Activated T-helper 2 cell treated with anti-CD3 and anti-CD28 coated beads, Interferon-gamma antibody, Interleukin-2, Interleukin-4, amounts not matched to agents 10 μg/mL and 5 μg/mL and 100 μg/mL, durations not matched to agents 14 hours and 24 hours and 36 hours (primary cell): Measurements from ENCODE around the gene PPOX. TPM values are rescaled to one million over a fixed set of nuclear protein-coding genes. Genes with fewer than 3 reads are reported as not detected.

ENCODE experiments used
- DNase-seq: peaks from one replicate; pipeline ENCODE4 v3.0.0; 2021; ENCODE audit warnings: low spot score
- H3K27ac Mint-ChIP-seq: one replicate; pipeline ENCODE4 v1.8.0; 2021; ENCODE audit warnings: mixed read lengths
- H3K27me3 Mint-ChIP-seq: one replicate; pipeline ENCODE4 v1.8.0; 2021; ENCODE audit warnings: low read depth, mixed read lengths
- H3K36me3 Mint-ChIP-seq: one replicate; pipeline ENCODE4 v1.8.0; 2021; ENCODE audit warnings: low read depth, mixed read lengths
- H3K4me1 Mint-ChIP-seq: one replicate; pipeline ENCODE4 v1.8.0; 2021; ENCODE audit warnings: low read depth, mixed read lengths
- H3K4me3 Mint-ChIP-seq: one replicate; pipeline ENCODE4 v1.8.0; 2021; ENCODE audit warnings: low read depth, mild to moderate bottlenecking, moderate library complexity, mixed read lengths
- H3K9me3 Mint-ChIP-seq: one replicate; pipeline ENCODE4 v1.8.0; 2021; ENCODE audit warnings: mixed read lengths
- intact Hi-C: fragments of 100-400 bp; cut with micrococcal nuclease; formaldehyde crosslinking; loops from one replicate; pipeline ENCODE4 v1.15.1; 2023
- total RNA-seq: library from RNA; stranded (reverse); gene quantifications from 2 replicates; pipeline ENCODE4 v1.2.3, GENCODE V29; 2022

PPOX gene
- total RNA-seq, 1 donor from 2014 or later: 36.5 TPM

GRCh38 chr1:161159087-161159912 lies 6.9 kb upstream of the PPOX start, which contains the start of gene USP21:
Gene USP21, plus strand, starts transcription at chr1:161159500. Its CDS starts 1,141 bp downstream, at chr1:161160641.
- H3K27ac Mint-ChIP-seq: peak within 1 kb of the TSS; percentile 92
- H3K9me3 Mint-ChIP-seq: no peaks in the 10 kb centered on the region
- intact Hi-C loops: loop anchor here (5.0 kb wide), 1 partner anchor 92 kb away; the partner anchor contains the start of gene ARHGAP30
- DNase-seq: peak; percentile 89
- no peaks in the 10 kb centered on the region for H3K27me3 Mint-ChIP-seq
- peak within 1 kb of the TSS; percentile 86 for H3K4me3 Mint-ChIP-seq
- peaks cover 74% of the 10 kb centered on the region for H3K36me3 Mint-ChIP-seq
- peaks cover 43% of the 10 kb centered on the region for H3K4me1 Mint-ChIP-seq

GRCh38 chr1:161159913-161160243 lies 6.3 kb upstream of the PPOX start:
- Mint-ChIP-seq H3K4me3 (peak overlapping the region; percentile 86), H3K4me1 (peaks cover 44% of the 10 kb centered on the region), H3K27me3 (no peaks in the 10 kb centered on the region), H3K27ac (peak overlapping the region; percentile 92), H3K36me3 (peaks cover 79% of the 10 kb centered on the region), H3K9me3 (no peaks in the 10 kb centered on the region)
- intact Hi-C loops: loop anchor here (5.0 kb wide), 1 partner anchor 93 kb away; the partner anchor contains the start of gene ARHGAP30
- DNase-seq: no peak

GRCh38 chr1:161160671-161161145 lies 5.5 kb upstream of the PPOX start:
- Mint-ChIP-seq H3K4me3 (peak overlapping the region; percentile 86), H3K27me3 (no peaks in the 10 kb centered on the region), H3K4me1 (peaks cover 43% of the 10 kb centered on the region), H3K9me3 (no peaks in the 10 kb centered on the region), H3K27ac (peak overlapping the region; percentile 46), H3K36me3 (peaks cover 73% of the 10 kb centered on the region)
- no peak for DNase-seq
- intact Hi-C loops: no loop called here

- peaks cover 71% of the 10 kb centered on the region for H3K36me3 Mint-ChIP-seq
- peak overlapping the region; percentile 11 for H3K4me3 Mint-ChIP-seq
- no peak for DNase-seq
- peaks cover 43% of the 10 kb centered on the region for H3K4me1 Mint-ChIP-seq
- peak overlapping the region; percentile 46 for H3K27ac Mint-ChIP-seq
- no peaks in the 10 kb centered on the region for H3K9me3 Mint-ChIP-seq
- H3K27me3 Mint-ChIP-seq: no peaks in the 10 kb centered on the region
- intact Hi-C loops: no loop called here
Observed at GRCh38 chr1:161161652-161162051, 4.6 kb upstream of the PPOX start.

GRCh38 chr1:161162052-161162451 lies 4.2 kb upstream of the PPOX start:
- H3K36me3 Mint-ChIP-seq: peaks cover 67% of the 10 kb centered on the region
- H3K9me3 Mint-ChIP-seq: no peaks in the 10 kb centered on the region
- peaks cover 47% of the 10 kb centered on the region for H3K4me1 Mint-ChIP-seq
- H3K27me3 Mint-ChIP-seq: no peaks in the 10 kb centered on the region
- intact Hi-C loops: no loop called here
- H3K27ac Mint-ChIP-seq: no peak overlapping the region
- H3K4me3 Mint-ChIP-seq: peak overlapping the region; percentile 11
- no peak for DNase-seq

- no peaks in the 10 kb centered on the region for H3K9me3 Mint-ChIP-seq
- intact Hi-C loops: no loop called here
- H3K27ac Mint-ChIP-seq: peak overlapping the region; percentile 3
- peaks cover 60% of the 10 kb centered on the region for H3K36me3 Mint-ChIP-seq
- peaks cover 51% of the 10 kb centered on the region for H3K4me1 Mint-ChIP-seq
- H3K4me3 Mint-ChIP-seq: no peak overlapping the region
- no peaks in the 10 kb centered on the region for H3K27me3 Mint-ChIP-seq
- DNase-seq: no peak
Observed at GRCh38 chr1:161162806-161163205, 3.4 kb upstream of the PPOX start.

- H3K9me3 Mint-ChIP-seq: no peaks in the 10 kb centered on the region
- no peak for DNase-seq
- H3K36me3 Mint-ChIP-seq: peaks cover 61% of the 10 kb centered on the region
- H3K4me1 Mint-ChIP-seq: peaks cover 48% of the 10 kb centered on the region
- intact Hi-C loops: no loop called here
- H3K4me3 Mint-ChIP-seq: no peak overlapping the region
- peak overlapping the region; percentile 21 for H3K27ac Mint-ChIP-seq
- H3K27me3 Mint-ChIP-seq: no peaks in the 10 kb centered on the region
Observed at GRCh38 chr1:161163793-161164192, 2.4 kb upstream of the PPOX start.

- Mint-ChIP-seq H3K4me3 (peak overlapping the region; percentile 92), H3K36me3 (peaks cover 60% of the 10 kb centered on the region), H3K9me3 (no peaks in the 10 kb centered on the region), H3K27ac (peak overlapping the region; percentile 96), H3K27me3 (no peaks in the 10 kb centered on the region), H3K4me1 (peaks cover 41% of the 10 kb centered on the region)
- no peak for DNase-seq
- intact Hi-C loops: loop anchor here (5.0 kb wide), 2 partner anchors 37 to 48 kb away; partner anchors contain the start of genes NDUFS2, NIT1 and PFDN2
Observed at GRCh38 chr1:161164901-161165610, 1.2 kb upstream of the PPOX start.

- Mint-ChIP-seq H3K27ac (peak overlapping the region; percentile 96), H3K27me3 (no peaks in the 10 kb centered on the region), H3K4me1 (peaks cover 29% of the 10 kb centered on the region), H3K36me3 (peaks cover 61% of the 10 kb centered on the region), H3K4me3 (peak overlapping the region; percentile 92), H3K9me3 (no peaks in the 10 kb centered on the region)
- intact Hi-C loops: loop anchor here (1.0 to 5.0 kb wide), 4 partner anchors 10 to 50 kb away; partner anchors contain the start of genes B4GALT3, DEDD, NDUFS2 and NIT1
- DNase-seq: no peak
Observed at GRCh38 chr1:161166669-161167548, 683 bp downstream of the PPOX start.

GRCh38 chr1:161168906-161169305 lies 2.7 kb downstream of the PPOX start:
- peaks cover 61% of the 10 kb centered on the region for H3K36me3 Mint-ChIP-seq
- no peaks in the 10 kb centered on the region for H3K27me3 Mint-ChIP-seq
- H3K9me3 Mint-ChIP-seq: no peaks in the 10 kb centered on the region
- intact Hi-C loops: loop anchor here (5.0 kb wide), 2 partner anchors 33 to 52 kb away; partner anchors contain the start of genes NDUFS2, NIT1 and PFDN2
- H3K27ac Mint-ChIP-seq: no peak overlapping the region
- no peak for DNase-seq
- H3K4me1 Mint-ChIP-seq: peaks cover 29% of the 10 kb centered on the region
- H3K4me3 Mint-ChIP-seq: peak overlapping the region; percentile 66

- DNase-seq: no peak
- intact Hi-C loops: no loop called here
- Mint-ChIP-seq H3K4me1 (peaks cover 31% of the 10 kb centered on the region), H3K27me3 (no peaks in the 10 kb centered on the region), H3K27ac (no peak overlapping the region), H3K9me3 (no peaks in the 10 kb centered on the region), H3K36me3 (peaks cover 70% of the 10 kb centered on the region), H3K4me3 (no peak overlapping the region)
Observed at GRCh38 chr1:161171191-161171590, 5.0 kb downstream of the PPOX start.

- intact Hi-C loops: no loop called here
- no peak overlapping the region for H3K27ac Mint-ChIP-seq
- no peaks in the 10 kb centered on the region for H3K27me3 Mint-ChIP-seq
- peaks cover 34% of the 10 kb centered on the region for H3K4me1 Mint-ChIP-seq
- H3K4me3 Mint-ChIP-seq: no peak overlapping the region
- H3K9me3 Mint-ChIP-seq: no peaks in the 10 kb centered on the region
- DNase-seq: no peak
- H3K36me3 Mint-ChIP-seq: peaks cover 75% of the 10 kb centered on the region
Observed at GRCh38 chr1:161171696-161172095, 5.5 kb downstream of the PPOX start.
